Muscle of leg (tissue), 11 donors: ENCODE results near the gene PRICKLE2. TPM values are rescaled to one million over a fixed set of nuclear protein-coding genes. Genes with fewer than 3 reads are reported as not detected.
A peak's percentile ranks its signal among the peaks of the same experiment; 100 is the strongest.

Experiments
- DNase-seq: peaks from one replicate; pipeline ENCODE4 v3.0.0; 2013
- H3K27ac ChIP-seq: one replicate; pipeline ENCODE4 v1.5.1; 2013; ENCODE audit warnings: mild to moderate bottlenecking, low read length, control low read depth
- H3K27me3 ChIP-seq: one replicate; pipeline ENCODE4 v1.6.1; 2013; ENCODE audit warnings: low read length; ENCODE audit not compliant: control insufficient read depth, insufficient read depth
- H3K36me3 ChIP-seq: one replicate; pipeline ENCODE4 v1.6.1; 2013; ENCODE audit warnings: low read length; ENCODE audit not compliant: control insufficient read depth, insufficient read depth
- H3K4me1 ChIP-seq: one replicate; pipeline ENCODE4 v1.6.1; 2013; ENCODE audit warnings: low read length; ENCODE audit not compliant: control insufficient read depth, insufficient read depth
- H3K4me3 ChIP-seq: one replicate; pipeline ENCODE4 v1.5.1; 2013; ENCODE audit warnings: low read length, control low read depth
- H3K9me3 ChIP-seq: replicated peaks from 2 replicates; pipeline ENCODE4 v1.6.1; 2013; ENCODE audit warnings: low read depth, low read length; ENCODE audit not compliant: control insufficient read depth
- WGBS: methylation state at CpG from one replicate; pipeline ENCODE4 v1.1.5; 2013; ENCODE audit warnings: missing lambda C conversion rate; ENCODE audit not compliant: insufficient coverage; 5-methylcytosine and 5-hydroxymethylcytosine counted together
- polyA plus RNA-seq, 8 donors: library from polyadenylated mRNA; unstranded; fragments of 120-200 nt; gene quantifications; one replicate each; pipeline versions ENCODE4 v1.2.1 to v1.2.3, GENCODE V29; 2013; ENCODE audit warnings: inconsistent platforms in 1 of 8, low replicate concordance in 1 of 8; ENCODE audit not compliant: insufficient read length in 8 of 8, insufficient read depth in 1 of 8
- total RNA-seq: library from RNA; stranded (reverse); fragments of 120-200 nt; gene quantifications from one replicate; pipeline ENCODE4 v1.2.4, GENCODE V29; 2013

Gene PRICKLE2
- total and polyA plus RNA-seq, 9 donors, result 6.4 to 14.6 (median 10.0) TPM

DNA sequence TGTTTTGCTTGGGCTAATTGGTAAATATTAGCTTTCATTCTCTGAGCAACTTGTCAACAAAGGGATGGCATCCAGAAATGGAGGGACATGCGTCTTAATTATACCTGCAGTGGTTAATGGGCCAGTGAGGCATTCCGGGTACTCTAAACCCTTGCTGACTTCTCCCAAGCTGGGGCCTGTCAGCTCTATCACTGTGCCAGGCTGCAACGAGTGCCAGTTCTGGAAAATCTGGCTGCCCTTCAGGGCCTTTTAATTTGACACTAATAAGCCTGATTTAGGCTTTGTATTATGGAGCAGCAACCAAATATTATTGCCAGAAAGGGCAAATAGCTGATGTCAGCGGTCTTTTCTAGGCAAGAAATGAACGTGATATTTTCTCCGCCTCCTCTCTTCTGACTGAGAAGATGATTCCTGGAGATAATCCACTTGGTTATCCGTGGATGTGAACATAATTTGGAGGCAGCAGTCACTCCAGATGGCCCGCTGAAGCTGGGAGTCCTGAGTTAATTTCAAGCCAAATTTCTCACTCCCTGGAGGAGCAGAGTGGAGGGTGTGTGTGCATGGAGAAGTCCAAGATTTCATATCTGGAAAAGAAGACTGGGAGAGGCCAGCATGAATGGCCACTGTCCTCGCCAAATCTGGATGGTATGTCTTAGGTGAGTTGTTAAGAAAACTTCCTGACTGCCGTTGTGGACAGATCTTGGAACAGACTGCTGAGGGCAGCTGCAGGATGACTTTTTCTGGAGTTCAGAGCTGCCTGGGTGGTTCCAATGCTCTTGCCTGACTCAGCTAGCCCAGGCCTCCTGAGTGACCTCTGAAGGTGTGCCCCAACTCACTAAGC is 157.5 kb downstream of the PRICKLE2 start:
- no peaks in the 10 kb centered on the region for H3K9me3 ChIP-seq
- no peaks in the 10 kb centered on the region for H3K27me3 ChIP-seq
- H3K27ac ChIP-seq, result peak overlapping the region; percentile 29
- DNase-seq, result peak; percentile 86
- no peak overlapping the region for H3K4me3 ChIP-seq
- peaks cover 18% of the 10 kb centered on the region for H3K4me1 ChIP-seq
- WGBS, result 67% methylated on average over 8 of the region's 10 CpGs
- no peaks in the 10 kb centered on the region for H3K36me3 ChIP-seq

DNA sequence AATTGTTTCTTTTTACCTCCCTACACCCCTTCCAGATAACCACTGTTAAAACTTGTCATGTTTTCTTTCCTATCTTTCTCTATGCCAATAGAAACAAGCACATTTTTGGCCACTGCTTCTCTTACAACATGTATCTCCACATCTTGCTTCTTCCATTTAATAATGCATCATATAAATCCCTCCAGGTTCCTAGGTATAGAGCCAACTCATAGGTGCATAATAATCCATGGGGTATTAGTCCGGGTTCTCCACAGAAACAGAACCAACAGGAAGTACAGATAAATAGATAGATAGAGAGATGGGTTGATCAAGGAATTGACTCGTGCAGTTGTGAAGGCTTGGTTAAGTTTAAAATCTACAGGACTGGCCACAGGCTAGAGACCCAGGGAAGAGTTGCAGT is 160.5 kb downstream of the PRICKLE2 start:
- WGBS, result 100% methylated on average over 1 of the region's 2 CpGs
- peaks cover 13% of the 10 kb centered on the region for H3K4me1 ChIP-seq

DNA sequence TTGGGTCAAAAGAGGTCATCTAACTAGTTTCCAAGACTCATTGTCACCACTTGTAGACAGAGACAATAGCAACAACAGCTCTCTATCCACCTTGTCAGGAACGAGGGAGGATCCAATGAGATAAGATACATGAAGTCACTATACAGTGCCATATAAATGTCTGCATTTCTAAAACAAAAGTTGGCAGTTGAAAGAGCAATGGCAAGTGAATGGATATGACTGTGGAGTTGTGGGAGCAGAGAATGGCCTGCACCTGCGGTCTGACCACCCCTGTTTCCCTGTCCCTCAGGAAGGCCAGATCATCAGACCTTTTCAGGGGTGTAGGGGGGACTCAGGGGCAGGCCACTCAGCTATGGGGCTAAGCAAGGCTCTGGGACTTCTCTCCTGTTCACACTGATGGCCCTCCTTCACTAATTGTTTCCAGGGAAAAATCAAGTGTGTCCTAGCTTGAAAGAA is 161.3 kb downstream of the PRICKLE2 start:
- Histone ChIP-seq H3K27ac (no peak overlapping the region), H3K27me3 (no peaks in the 10 kb centered on the region), H3K4me3 (no peak overlapping the region), H3K36me3 (no peaks in the 10 kb centered on the region), H3K4me1 (peaks cover 13% of the 10 kb centered on the region), H3K9me3 (no peaks in the 10 kb centered on the region)
- no peak for DNase-seq
- WGBS, result 80% methylated on average over 1 of the region's 2 CpGs

More for the DNA sequence above, 160.5 kb downstream of the PRICKLE2 start:
- Histone ChIP-seq H3K27me3 (no peaks in the 10 kb centered on the region), H3K27ac (no peak overlapping the region), H3K4me3 (no peak overlapping the region), H3K36me3 (no peaks in the 10 kb centered on the region), H3K9me3 (no peaks in the 10 kb centered on the region)
- no peak for DNase-seq

DNA sequence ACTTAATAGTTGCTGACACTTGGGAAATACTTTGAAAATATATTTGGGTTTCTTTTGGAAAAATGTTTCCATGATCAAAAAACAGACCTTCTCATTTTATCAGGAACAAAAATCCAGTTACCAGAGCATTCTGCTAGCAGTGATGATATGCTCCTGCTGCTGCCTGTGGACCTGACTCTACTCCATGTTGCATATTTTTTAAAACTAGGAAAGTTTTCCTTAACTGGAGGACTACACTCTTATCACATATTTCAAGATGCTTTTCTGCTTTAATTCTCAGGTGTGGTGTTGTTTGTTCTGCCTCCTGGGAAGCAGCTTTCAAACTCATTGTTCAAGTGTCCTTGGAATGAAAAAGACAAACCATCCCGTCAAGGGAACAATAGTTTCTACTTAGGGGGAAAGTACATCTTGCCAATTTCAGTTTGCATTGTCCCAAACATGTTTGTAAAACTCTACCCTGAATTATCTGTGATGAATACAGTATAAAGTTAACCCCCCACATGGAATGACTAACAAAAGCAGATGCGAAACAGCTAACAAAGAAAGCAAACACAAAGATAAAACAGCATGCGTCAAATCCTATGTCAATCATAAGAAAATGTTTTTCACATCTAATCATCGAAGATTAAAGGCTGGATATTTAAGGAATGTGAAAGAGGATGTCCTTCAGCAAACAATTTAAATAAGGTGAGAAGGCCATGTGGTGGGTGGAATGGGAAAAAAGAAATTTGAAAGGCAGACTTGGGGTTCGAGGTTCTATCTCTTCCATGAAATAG is 161.9 kb downstream of the PRICKLE2 start:
- Histone ChIP-seq H3K27me3 (no peaks in the 10 kb centered on the region), H3K36me3 (no peaks in the 10 kb centered on the region), H3K27ac (no peak overlapping the region), H3K4me1 (peaks cover 13% of the 10 kb centered on the region), H3K9me3 (no peaks in the 10 kb centered on the region), H3K4me3 (no peak overlapping the region)
- no peak for DNase-seq
- no CpG with 5 or more reads among the region's 5 CpGs for WGBS

DNA sequence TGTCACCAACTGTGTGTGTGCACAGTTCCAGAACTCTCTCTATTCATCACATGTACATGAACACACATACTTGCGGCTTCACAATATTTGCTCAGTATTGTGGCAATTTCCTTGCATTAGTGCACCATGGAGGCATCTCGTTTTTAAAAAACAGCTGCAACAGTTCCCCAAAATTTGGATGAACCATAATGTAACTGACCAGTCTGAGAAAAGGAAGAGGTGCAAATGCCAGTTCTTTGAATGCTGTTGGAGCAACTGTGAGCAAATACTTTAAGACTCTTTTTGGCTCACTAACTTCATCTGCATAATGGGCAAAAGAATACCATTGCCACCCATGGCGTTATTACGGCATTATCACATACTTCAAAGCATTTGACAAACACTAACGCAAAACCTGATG is 163.6 kb downstream of the PRICKLE2 start:
- WGBS, result 100% methylated on average over 2 of the region's 5 CpGs
- no peaks in the 10 kb centered on the region for H3K4me1 ChIP-seq
- H3K9me3 ChIP-seq, result no peaks in the 10 kb centered on the region
- H3K4me3 ChIP-seq, result no peak overlapping the region
- no peak overlapping the region for H3K27ac ChIP-seq
- no peak for DNase-seq
- no peaks in the 10 kb centered on the region for H3K27me3 ChIP-seq
- no peaks in the 10 kb centered on the region for H3K36me3 ChIP-seq

DNA sequence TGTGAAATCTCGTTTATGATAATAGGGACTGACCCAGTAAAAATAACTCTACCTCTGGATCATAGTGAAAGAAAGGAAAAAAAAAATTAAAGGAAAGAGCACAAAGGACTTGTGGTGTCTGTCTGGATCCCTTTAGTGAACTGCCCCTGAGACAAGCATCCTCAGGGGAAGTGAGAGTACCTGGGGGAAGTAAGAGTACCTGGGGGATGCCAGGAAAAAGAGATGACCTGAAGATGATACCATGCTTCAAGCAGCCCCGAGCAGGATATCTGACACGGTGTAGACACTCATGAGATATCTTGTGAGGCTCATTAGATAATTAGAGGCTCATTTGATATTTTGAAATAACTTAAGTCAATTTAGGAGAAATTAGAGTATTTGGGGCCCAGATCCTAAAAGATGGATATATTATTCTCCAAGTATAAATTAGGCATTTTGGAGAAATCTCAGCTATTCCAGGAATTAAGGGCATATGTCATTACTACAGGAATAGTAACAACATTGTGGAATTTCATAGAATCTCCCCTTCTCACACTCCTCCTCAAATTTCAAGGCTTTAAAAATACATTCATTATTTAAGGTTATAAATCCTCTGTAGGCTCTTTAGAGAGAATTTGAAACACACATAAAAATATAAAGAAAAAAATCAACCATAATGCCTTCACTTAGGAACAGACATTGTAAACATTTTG is 165.6 kb downstream of the PRICKLE2 start:
- Histone ChIP-seq H3K9me3 (no peaks in the 10 kb centered on the region), H3K27me3 (no peaks in the 10 kb centered on the region), H3K27ac (no peak overlapping the region), H3K4me3 (no peak overlapping the region), H3K4me1 (no peaks in the 10 kb centered on the region), H3K36me3 (no peaks in the 10 kb centered on the region)
- WGBS, result 69% methylated on average over 2 of the region's 3 CpGs
- DNase-seq, result peak; percentile 43

DNA sequence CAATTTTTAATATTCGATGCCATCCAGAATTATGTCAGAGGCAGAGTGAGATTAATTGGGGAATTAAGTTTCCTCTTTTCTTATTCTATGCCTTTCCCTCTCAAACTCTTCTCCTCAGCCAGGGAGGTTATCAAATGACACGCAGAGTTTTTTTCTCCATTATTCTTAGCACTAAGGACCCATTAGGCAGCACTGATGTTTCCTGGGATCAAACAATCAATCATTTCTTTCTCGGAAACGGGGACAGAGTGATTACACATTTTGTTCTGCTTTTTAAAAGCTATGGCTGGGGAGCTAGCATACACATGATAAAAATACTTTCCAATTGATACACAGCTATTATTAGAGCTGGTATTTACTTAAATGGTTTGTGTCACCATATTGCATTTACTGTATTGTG is 166.7 kb downstream of the PRICKLE2 start:
- H3K27me3 ChIP-seq, result no peaks in the 10 kb centered on the region
- H3K4me1 ChIP-seq, result peaks cover 1% of the 10 kb centered on the region
- no peak for DNase-seq
- no peaks in the 10 kb centered on the region for H3K36me3 ChIP-seq
- no peak overlapping the region for H3K4me3 ChIP-seq
- no peak overlapping the region for H3K27ac ChIP-seq
- 50% methylated on average over 1 of the region's 4 CpGs for WGBS
- no peaks in the 10 kb centered on the region for H3K9me3 ChIP-seq

DNA sequence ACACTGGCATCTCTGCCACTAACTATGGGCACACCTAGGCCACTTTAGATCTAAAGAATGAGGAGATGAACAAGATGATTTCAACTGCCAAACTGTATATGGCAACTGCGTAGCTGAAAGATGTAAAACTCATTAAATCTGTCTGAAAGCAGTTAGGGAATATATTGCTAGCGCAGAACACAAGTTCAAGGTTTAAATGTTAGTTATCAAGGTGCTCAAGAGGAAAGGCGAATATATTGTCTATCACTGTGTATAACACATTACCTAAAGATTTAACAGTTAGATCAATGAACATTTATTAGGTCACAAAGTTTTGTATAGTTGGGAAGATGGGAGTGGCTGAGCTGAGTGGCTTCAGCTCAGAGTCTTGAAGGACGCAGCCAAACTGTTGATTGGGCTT is 168.0 kb downstream of the PRICKLE2 start:
- H3K4me1 ChIP-seq, result peaks cover 2% of the 10 kb centered on the region
- no peak for DNase-seq

DNA sequence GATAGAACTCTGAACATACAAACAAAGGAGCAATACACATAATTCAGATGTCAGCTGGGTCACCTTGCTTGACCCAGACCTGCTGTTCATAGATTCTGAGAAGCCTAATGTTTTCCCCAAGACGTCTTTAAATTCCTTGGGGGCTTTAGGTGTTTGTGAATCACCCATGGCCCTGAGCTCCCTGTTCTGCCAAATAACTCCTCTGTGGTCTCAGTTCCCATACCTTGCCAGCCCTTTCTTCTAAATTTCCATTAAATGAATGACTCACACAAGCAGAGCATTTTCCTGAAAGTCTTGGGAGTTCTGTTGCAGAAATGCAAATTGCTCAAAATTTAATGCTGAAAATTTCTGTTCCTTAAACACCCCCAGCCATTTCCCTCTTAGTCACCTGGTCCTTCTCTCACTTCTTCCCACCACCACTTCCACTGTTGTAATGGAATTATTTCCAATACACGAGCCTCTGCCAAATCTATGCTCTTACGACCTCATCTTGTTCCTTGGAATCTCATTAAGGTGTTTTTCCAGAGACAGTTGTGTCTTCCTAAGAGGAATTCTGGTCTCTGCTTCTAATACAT is 168.6 kb downstream of the PRICKLE2 start:
- Histone ChIP-seq H3K27me3 (no peaks in the 10 kb centered on the region), H3K9me3 (no peaks in the 10 kb centered on the region), H3K27ac (no peak overlapping the region), H3K36me3 (no peaks in the 10 kb centered on the region), H3K4me1 (peaks cover 2% of the 10 kb centered on the region), H3K4me3 (no peak overlapping the region)
- no CpG with 5 or more reads among the region's 3 CpGs for WGBS
- DNase-seq, result peak; percentile 70

More for the DNA sequence above, 168.0 kb downstream of the PRICKLE2 start:
- H3K9me3 ChIP-seq, result no peaks in the 10 kb centered on the region
- no peak overlapping the region for H3K27ac ChIP-seq
- no CpG with 5 or more reads among the region's 4 CpGs for WGBS
- no peak overlapping the region for H3K4me3 ChIP-seq
- H3K36me3 ChIP-seq, result no peaks in the 10 kb centered on the region
- no peaks in the 10 kb centered on the region for H3K27me3 ChIP-seq
